Choroid plexus epithelial cell (primary cell): ENCODE measurements around the gene PLBD2.

Experiments
- DNase-seq: peaks from one replicate; pipeline ENCODE4 v3.0.0-alpha.2; 2010; ENCODE audit warnings: low read depth
- H3K4me3 ChIP-seq: 2 replicates; pipeline ENCODE4 v1.5.1; 2011; ENCODE audit warnings: low read depth, mild to moderate bottlenecking, control low read depth, low read length, moderate library complexity
- TF ChIP-seq, protein P1 (sequence below): conservative IDR thresholded peaks from 2 replicates; pipeline ENCODE4 v1.5.1; 2011; ENCODE audit warnings: low read depth, mild to moderate bottlenecking, control low read depth, inconsistent platforms, low read length, moderate library complexity

PLBD2 gene

DNA sequence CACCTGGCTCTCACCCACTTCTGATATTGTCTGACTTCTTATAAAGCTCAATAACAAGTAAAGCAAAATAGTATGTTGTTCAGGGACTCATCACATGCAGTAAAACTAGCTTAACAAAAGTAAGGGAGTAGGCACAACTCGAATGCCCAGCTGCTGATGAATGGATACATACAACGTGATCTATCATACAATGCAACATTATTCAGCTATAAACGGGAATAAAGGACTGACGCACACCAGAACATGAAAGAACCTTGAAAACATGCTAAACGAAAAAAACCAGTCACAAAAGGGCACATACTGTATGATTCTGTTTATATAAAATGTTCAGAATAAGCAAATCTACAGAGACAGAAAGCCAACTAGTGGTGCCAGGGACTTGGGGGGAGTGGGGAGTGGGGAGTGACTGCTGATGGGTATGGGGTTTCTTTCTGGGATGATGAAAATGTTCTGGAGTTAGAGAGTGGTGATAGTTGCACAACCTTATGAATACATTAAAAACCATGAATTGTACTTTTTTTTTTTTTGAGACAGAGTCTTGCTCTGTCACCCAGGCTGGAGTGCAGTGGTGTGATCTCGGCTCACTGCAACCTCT, 11.1 kb downstream of the PLBD2 start:
- DNase-seq = no peak
- no peak overlapping the region for H3K4me3 ChIP-seq
- TF ChIP-seq, protein P1, sequence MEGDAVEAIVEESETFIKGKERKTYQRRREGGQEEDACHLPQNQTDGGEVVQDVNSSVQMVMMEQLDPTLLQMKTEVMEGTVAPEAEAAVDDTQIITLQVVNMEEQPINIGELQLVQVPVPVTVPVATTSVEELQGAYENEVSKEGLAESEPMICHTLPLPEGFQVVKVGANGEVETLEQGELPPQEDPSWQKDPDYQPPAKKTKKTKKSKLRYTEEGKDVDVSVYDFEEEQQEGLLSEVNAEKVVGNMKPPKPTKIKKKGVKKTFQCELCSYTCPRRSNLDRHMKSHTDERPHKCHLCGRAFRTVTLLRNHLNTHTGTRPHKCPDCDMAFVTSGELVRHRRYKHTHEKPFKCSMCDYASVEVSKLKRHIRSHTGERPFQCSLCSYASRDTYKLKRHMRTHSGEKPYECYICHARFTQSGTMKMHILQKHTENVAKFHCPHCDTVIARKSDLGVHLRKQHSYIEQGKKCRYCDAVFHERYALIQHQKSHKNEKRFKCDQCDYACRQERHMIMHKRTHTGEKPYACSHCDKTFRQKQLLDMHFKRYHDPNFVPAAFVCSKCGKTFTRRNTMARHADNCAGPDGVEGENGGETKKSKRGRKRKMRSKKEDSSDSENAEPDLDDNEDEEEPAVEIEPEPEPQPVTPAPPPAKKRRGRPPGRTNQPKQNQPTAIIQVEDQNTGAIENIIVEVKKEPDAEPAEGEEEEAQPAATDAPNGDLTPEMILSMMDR = no peak

DNA sequence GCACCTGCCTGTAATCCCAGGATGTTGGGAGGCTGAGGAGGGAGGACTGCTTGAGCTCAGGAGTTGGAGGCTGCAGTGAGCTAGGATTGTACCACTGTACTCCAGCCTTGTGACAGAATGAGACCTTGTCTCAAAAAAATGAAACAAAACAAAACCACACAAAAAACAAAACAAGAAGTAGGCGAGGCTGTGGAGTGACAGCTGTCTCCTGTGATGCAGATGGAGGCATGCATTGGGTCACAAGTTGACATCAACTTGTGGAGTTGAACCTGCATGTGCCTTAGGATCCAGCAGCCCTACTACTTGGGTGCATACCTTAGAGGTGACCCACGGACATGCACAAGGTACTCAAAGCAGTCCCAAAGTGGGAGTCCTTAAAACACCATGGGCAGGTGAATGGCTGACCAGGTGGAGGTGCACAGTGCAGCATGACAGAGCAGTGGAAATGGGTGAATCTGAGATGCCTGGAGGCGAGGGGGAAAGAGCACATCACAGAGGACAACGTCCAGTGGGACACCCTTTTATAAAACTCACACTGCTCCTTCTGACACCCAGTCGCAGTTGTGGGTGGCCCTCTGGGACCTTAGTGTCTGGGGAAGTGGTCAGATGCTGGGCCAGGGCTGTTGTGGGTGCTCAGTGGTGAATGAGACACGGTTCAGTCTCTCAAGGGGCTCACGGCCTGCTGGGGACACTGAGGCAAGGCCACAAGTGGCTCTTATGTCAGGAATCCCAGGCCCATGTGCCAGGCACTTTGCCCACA, 12.7 kb downstream of the PLBD2 start:
- TF ChIP-seq, protein P1 = no peak
- no peak overlapping the region for H3K4me3 ChIP-seq
- no peak for DNase-seq

DNA sequence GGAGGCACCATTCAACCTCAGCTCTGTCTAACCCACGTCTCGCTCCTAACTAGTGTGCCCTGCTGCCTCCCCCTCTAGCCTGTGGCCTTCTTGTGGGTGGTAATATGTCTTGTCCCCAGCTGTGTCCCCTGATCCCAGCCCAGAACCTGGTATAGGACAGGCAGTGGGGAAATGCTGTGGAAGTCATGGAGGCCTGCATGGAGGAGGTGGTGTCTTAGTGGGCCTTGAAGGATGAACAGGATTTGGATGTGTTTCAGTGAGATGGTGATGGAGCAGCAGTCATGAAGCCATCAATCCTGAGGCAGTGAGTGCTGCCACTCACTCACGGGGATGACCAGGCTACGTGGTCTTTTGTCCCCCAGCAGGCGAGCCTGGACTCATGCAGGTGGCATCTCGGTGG, 13.4 kb downstream of the PLBD2 start:
- DNase-seq = no peak
- TF ChIP-seq, protein P1 = no peak
- no peak overlapping the region for H3K4me3 ChIP-seq

DNA sequence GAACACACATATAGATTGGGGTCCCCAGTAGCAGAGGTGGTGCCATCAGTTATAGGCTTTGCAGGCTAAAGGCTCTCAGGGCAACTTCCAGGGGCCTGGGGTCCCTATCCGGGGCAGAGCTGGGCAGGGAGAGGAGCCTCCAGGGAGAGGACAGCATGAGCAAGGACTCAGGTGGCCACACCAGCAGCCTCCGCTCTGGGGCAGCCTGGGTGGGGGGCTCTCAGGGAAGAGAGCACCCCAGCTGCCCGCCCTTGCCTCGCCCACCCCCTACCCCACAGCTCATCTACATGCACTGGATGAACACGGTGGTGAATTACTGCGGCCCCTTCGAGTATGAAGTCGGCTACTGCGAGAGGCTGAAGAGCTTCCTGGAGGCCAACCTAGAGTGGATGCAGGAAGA, 14.0 kb downstream of the PLBD2 start:
- DNase-seq = no peak
- H3K4me3 ChIP-seq = no peak overlapping the region
- TF ChIP-seq, protein P1 = no peak

DNA sequence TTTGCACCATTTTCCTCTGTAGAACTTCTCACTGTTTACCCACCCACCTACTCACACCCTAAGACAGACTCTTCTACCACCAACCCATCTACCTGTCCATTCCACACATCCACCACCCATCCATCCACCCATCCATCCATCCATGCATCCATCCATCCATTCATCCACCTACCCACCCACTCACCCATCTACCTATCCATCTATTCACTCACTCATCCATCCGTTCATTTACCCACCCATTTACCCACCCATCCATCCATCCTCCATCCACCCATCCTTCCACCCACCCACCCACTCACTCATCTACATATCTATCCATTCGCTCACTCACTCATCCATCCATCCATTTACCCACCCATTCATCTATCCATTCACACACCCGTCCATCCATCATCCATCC, 15.1 kb downstream of the PLBD2 start:
- DNase-seq = no peak
- no peak overlapping the region for H3K4me3 ChIP-seq
- TF ChIP-seq, protein P1 = no peak

DNA sequence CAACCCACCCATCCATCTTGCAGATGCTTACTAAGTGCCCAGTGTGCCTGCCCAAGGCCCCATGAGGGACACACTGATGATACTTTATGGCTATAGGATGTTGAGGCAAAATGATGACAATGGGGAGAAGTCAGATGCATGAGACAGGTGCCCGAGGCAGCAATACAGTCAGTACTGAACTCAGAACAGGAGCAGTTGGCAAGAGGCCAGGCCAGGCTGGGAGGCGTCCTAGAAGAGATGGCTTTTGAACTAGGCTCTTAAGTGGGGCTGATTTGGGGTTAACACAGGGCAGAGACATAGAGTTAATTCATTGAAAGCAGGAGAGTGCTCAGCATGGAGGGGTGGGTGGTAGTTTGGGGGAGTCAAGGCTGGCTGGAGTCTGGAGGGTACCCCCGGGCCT, 15.6 kb downstream of the PLBD2 start:
- no peak overlapping the region for H3K4me3 ChIP-seq
- DNase-seq = no peak
- TF ChIP-seq, protein P1 = no peak
